CD1c-positive myeloid dendritic cell (primary cell): ENCODE results near the gene LRBA.

Experiments used
- DNase-seq: peaks from one replicate; pipeline ENCODE4 v3.0.0-alpha.2; 2016; ENCODE audit errors: extremely low spot score

The LRBA gene

DNA sequence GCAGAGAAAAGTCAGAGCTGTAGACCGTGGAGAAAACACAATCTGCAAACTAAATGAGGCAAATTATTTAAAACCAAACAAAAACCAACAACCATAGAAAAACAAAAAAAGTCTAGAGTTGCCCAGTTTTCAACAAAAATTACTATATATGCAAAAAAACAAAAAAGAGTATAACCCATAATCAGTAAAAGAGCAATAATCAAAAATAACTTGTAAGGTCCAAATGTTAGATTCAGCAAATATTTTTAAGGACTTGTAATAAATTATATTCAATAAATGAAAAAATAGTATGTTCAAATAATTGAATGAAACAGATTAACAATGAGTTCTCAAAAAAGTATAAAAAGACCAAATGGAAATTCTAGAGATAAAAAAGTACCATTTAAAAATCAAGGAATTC lies 130.5 kb downstream of the LRBA start:
- DNase-seq, result no peak

DNA sequence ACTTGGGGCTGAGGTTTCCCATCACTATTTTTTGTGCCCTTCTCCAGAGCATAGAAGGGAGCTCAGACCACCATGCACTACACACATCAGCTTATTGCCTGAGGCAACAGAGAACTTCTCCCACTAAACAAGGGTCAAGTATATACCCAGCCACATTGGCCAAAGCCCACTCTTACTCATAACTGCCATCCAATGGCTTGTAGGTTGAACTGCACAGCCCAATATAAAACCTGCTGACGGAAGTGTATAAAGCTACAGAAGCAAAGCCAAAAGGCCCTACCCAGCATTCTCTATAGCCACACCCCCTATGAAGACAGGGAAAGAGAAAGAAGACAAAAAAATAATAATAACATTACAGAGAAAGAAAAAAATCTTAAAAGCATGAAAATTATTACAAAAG lies 139.7 kb downstream of the LRBA start:
- no peak for DNase-seq

- DNase-seq, result no peak
These were observed 140.5 kb downstream of the LRBA start for GRCh38 chr4:150874338-150875226.

DNA sequence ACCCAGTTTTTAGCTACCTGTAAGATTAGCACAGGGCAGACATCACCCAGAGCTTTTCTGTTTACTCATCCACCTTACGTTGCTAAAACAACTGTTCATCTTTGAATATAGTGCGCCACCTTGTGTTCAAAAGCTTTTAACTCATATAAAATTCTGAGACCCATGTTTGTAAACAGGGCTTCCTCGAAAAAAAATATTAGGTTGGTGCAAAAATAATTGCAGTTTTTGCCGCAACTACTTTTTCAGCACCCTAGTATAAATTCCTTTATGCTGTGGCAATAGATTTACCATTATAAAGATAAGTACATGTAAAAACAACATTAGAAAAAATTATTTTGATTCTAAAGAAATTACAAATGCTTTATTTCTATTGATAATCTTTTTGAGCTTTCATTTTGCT lies 147.9 kb downstream of the LRBA start:
- DNase-seq, result peak; percentile 88

GRCh38 chr4:150863456-150863855 lies 151.6 kb downstream of the LRBA start:
- DNase-seq, result no peak

DNA sequence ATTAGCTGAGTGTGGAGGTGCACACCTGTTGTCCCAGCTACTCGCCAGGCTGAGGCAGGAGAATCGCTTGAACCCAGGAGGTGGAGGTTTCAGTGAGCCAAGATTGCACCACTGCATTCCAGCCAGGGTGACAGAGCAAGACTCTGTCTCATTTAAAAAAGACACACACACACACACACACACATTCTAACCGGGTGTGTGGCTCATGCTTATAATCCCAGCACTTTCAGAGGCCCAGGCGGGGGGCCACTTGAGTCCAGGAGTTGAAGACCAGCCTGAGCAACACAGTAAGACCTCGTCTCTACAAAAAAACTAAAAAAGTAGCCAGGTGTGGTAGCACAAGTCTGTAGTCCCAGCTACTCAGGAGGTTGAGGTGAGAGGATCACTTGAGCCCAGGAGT lies 152.3 kb downstream of the LRBA start:
- no peak for DNase-seq

- DNase-seq, result no peak
These were observed 155.6 kb downstream of the LRBA start for GRCh38 chr4:150859453-150859852.

GRCh38 chr4:150855981-150856510 lies 159.0 kb downstream of the LRBA start:
- DNase-seq, result no peak

DNA sequence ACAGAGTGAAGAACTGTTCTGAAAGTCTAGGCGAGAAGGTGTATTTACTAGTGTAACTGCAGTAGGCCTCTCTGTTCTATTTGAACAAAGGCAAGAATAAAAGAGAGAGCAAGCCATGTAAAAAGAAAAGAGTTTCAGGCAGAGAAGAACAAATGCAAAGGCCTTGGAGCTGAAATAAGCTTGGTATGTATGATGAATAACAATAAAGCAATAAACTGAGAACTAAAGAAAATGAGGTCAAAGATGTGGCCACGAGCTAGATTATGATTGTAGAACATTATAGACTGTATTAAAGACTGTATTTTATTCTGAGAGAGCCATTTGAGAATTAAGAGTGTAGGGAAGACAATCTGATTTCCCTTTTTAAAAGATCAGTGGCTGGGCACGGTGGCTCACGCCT lies 160.5 kb downstream of the LRBA start:
- no peak for DNase-seq

DNA sequence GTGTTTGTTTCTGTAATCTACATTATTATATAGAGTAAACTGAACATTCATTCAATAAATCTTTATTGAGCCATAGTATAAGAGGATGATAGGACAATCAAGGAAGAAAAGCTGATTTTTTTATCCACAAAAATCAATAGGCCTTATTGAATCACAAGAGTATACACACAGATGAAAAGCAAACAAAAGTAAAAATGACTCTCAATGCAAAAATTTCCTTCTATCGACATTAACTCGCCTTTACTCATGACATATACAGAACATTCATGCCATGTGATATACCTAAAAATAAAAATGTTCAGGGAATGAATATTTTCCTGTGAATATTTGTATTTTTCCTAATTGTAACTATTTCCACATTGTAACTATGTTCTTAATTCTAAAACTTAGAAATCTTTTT lies 161.2 kb downstream of the LRBA start:
- no peak for DNase-seq

GRCh38 chr4:150852216-150852615 lies 162.9 kb downstream of the LRBA start:
- peak; percentile 61 for DNase-seq

GRCh38 chr4:150849016-150849415 lies 166.1 kb downstream of the LRBA start:
- DNase-seq, result no peak

- DNase-seq, result peak; percentile 45
These were observed 186.9 kb downstream of the LRBA start for GRCh38 chr4:150828159-150828558.

DNA sequence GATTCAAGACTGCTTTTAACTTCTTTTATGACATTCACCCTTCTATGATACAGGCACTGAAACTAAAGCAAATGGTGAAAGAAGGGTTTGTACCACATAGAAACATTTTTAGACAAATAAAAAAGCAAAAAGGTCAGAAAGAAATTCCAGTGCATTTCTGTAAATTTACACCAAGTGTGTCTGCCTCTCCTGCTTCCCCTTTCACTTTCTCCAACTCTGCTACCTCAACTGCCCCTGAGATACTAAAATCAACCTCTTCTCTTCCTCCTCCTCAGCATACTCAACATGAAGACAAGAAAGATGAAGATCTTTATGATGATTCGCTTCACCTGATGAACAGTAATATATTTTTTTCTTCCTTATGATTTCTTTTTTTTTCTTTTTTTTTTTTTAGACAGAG lies 187.9 kb downstream of the LRBA start:
- DNase-seq, result no peak

GRCh38 chr4:150826306-150826705 lies 188.8 kb downstream of the LRBA start:
- no peak for DNase-seq

- no peak for DNase-seq
These were observed 192.7 kb downstream of the LRBA start for GRCh38 chr4:150822407-150822806.

DNA sequence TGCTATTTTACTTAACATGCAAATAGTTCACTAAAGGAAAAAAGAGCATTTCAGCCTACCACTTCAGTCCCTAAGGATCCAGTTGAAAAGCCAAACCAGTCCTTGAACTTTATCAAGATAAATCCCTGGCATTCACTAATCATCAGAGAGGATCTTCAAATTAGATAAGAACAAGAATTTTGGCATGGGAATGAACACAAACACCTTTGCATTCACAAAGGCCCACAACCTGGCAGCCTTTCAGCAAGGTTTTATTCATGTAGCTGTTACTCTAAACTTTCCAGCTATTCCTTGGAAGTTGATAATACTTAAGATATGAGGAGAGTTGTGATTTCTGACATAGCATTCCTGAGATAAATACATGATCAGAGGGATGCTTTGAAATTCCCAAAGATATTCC lies 193.4 kb downstream of the LRBA start:
- DNase-seq, result no peak

DNA sequence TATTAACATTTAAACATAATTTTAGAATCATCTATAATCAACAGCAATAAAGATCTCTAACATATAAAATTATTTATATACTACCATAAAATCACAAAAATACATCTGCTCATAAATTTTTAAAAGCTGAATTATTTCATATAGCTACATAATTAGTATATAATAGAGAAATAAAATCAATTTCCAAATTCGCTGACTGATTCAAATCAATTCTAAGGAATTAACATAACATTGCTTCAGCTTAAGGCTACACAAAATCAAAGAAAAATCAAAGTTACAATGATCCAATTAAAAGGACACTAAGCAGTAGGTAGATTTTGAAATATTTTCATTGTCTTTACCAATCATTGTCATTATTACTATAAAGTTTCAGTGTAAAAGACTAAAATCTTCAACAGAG lies 194.7 kb downstream of the LRBA start:
- no peak for DNase-seq

DNA sequence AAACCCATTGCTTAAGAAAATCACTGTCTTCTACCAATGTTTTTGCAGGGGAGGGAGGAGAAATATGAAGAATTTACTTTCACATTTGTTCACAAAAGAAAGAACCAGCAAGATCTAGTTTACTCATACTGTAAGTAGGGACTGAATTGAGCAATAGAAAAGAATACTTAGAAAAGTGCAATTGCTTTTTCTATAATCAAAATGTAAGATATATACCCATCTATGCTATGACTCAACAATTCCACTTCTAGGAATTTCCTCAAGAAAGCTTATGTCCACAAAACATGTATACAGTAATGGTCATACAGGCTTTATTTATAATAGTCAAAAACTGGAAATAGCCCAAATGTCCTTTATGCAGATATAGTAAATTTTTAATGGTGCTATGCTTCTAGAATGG lies 196.4 kb downstream of the LRBA start:
- DNase-seq, result no peak

- no peak for DNase-seq
These were observed 197.1 kb downstream of the LRBA start for GRCh38 chr4:150817804-150818528.

DNA sequence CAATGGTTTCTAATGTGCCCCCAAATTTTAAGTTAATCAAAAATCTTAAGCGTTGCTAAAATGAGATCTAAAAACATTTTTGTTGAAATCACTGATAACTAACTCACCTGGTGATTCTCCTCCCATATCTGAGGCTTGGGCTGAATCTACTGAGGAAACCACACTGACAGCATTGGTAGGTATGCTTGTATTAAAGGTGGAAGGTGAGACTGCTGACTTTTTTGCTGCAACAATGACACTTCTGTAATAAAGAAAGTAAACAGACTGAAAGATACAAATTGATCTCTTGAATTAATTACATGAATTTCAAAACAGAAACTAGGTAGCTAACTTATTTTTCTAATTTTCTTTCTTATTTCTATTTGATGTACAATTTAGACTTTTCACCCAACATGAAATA lies 198.1 kb downstream of the LRBA start:
- DNase-seq, result no peak

GRCh38 chr4:150816491-150816890 lies 198.6 kb downstream of the LRBA start:
- no peak for DNase-seq

DNA sequence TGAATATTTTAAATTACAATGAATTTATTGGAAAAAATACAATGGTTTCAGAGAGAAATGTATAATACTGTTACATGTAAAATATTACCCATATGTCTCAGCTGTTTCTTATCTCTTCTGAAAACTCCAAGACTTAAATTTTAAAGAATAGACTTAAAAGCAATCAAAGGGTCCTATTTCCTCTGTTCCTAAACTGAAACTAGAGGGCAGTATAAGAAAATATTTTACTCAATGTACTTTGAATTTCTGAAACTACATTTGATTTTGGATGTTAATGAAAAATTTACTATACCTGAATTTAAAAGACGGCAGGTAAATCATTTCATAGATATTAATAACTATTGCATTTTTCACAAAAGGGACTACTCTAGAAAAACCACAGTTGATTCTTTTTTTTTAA lies 200.2 kb downstream of the LRBA start:
- DNase-seq, result no peak
